ENCODE measurements around the gene SCIMP.
A peak's percentile ranks its signal among the peaks of the same experiment; 100 is the strongest.
"Not testable (repeated sequence)": the region's sequence is repeated elsewhere in the genome, so short reads cannot be mapped to it uniquely, and the experiment has no call there.

Gene SCIMP

DNA sequence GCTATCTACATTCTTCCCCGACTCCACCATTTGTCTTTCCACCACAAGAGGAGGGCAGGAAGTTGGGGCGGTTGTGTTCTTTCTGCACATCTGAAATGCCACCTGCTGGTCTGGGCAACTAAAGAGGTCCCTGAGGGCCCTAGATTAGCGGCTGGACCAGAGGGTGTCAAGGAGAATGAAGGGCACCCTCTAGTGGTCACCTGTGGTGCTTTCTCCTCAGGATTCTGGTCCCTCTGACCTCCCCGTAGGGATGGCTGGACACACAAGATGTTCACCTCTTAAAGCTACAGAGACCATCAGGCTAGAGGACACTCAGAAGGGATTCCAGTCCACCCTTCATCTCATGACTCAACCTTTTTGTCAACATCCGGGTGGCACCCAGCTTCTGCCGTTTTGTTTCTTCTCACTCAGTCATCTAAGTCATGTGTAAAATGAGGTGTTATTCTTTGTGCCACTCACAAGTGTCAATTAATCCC lies 2.9 kb upstream of the SCIMP start:
- DNase-seq (ENCODE audit: low spot score), result no peak

DNA sequence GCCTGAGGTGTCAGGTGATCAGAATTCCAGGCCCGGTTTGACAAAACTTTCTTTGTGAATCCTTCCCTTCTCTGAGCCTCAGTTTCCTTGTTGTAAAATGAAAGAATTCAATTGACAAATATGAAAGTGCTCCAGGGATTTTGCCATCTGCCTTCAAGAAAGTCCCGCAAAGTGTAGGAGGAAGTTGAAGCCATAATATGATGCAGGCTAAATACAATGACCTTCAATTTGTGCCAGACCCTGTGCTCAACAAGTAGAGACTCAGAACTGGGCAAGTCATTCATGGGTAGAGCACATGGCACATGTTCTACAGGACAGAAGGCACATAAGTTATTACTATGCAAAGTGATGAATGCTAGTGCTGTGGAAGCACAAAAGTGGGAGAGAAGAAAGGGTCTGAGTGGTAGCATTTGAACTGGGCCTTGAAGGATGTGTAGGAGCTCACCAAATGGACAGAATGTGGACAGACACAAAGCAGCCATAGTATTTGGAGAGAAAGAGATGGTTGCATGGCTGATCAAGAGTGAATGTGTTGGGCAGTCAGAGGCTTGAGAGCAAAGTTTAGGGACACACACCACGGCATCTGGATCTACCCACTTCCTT lies 2.4 kb upstream of the SCIMP start:
- DNase-seq (ENCODE audit: low spot score), result no peak

- DNase-seq (ENCODE audit: low spot score), result not testable (repeated sequence)
These were observed 1.2 kb downstream of the SCIMP start for GRCh38 chr17:5233492-5233891.

DNA sequence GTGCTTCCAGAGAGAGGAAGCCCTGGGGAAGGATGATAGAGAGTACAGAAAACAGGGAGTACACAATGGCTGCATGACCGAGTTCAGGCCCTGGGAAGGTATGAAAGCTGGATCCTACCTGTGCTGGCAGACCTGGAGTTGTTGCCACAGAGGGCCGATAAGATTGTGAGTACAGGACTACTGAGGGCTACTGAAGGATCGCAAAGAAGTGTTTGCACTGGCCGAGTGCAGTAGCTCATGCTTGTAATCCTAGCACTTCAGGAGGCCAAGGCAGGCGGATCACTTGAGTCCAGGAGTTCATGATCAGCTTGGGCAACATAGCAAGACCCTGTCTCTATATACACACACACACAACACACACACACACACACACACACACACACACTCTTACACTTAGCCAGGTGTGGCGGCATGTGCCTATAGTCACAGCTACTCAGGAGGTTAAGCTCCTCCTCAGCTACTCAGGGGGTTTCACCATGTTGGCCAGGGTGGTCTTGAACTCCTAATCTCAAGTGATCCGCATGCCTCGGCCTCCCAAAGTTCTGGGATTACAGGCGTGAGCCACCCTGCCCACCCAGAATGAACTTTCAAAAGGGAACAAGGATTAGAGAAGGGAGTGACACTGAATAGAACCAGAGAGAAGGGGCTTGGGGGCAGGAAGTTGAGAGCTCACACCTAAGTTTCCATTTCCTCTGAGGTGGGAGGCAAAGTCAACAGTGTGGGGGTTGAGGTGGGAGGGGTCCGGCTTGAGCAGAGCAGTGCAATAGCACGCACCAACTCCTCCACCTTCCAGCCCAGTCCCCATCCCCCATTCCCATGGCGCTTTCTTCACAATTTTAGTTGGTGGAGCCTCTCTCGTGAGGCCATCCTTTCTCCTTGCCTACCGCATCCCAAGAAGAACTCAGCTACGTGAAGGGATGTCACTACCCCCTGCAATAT lies 7.5 kb downstream of the SCIMP start:
- DNase-seq (ENCODE audit: low spot score), result no peak

DNA sequence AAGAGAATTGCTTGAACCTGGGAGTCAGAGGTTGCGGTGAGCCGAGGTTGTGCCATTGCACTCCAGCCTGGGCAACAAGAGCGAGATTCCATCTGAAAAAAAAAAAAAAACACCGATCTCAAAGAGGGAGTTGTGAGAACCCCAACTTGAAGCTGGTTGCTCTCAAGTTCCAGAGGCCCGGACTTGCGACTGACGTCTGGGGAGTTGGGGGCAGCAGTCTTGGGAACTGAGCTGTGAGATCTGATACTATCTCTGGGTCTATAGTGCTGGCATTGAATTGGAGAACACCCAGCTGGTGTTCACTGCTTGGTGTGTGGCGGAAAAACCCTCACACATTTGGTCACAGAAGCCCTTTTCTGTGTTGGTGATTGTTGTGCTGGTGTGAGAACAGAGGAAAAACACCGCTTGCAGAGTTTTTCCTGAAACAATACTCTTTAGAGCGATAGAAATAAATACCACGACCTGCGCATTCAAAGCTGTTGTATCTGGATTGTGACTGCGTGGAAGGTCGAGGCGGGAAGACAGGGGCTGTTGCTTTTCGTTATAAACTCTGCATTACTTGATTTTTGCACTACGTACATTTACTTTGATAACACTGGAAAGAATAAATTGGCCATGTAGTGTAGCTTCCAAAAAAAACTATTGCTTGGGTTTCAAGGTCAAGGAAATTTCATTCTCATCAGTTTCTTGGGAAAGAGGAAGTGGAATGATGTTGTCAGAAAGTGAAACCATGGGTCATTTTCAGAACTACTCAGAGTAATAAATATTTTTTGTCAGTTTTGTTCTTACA lies 8.8 kb downstream of the SCIMP start:
- no peak for DNase-seq (ENCODE audit: low spot score)

GRCh38 chr17:5221912-5222311 lies 12.7 kb downstream of the SCIMP start:
- not testable (repeated sequence) for DNase-seq (ENCODE audit: low spot score)

GRCh38 chr17:5220074-5220473 lies 14.6 kb downstream of the SCIMP start:
- no peak for DNase-seq (ENCODE audit: low spot score)

GRCh38 chr17:5219536-5219935 lies 15.1 kb downstream of the SCIMP start:
- no peak for DNase-seq (ENCODE audit: low spot score)

GRCh38 chr17:5217562-5217961 lies 17.1 kb downstream of the SCIMP start:
- DNase-seq (ENCODE audit: low spot score), result not testable (repeated sequence)

- no peak for DNase-seq (ENCODE audit: low spot score)
These were observed 23.2 kb downstream of the SCIMP start for GRCh38 chr17:5211458-5211857.

DNA sequence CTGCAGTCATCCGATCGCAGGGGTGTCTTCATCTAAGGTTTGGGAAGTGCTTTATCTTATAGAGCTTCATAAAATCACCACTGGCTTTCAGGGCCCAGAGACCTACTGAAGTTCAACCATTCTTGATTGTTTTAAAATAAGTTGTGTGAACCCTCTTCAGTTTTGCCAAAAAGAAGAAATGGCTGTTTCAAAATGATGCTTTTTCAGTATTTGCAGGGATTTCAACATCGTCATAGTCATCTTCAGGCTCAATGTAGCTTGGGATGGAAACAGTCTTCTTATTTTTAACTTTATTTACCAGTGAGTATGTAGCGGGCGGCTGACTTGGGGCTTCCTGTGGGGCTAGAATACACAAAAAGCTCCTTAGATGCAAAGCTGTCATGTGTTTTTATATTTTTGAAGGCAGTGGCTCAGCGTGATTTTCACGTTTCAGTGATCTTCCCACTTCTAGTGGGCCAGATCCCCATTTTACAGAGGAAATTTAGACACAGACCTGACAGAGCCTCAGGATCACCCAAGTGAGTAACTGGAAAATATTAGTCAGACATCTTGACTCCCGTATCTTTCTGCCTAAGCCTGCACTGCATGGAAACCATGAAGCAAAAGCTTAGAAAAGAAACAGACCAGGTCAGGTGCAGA lies 23.9 kb downstream of the SCIMP start:
- no peak for DNase-seq (ENCODE audit: low spot score)

DNA sequence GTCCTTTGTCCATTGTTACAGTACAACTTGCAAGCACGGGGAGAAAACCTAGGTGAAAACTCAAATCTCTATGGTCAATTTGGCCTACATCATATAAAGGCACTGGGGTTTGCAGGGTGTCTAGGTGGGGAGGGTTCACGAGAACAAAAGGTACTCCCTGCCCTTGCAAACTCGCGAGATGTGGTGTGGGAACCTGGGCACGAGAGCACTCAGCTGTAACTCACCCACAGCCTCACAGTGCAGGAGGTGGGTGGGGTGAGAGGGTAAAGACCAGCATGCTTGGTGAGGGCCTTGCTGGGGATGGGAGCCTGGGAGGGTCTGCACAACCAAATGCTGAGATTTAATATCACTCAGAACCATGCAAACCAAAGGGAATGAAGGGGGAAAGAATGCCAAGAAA lies 24.6 kb downstream of the SCIMP start:
- DNase-seq (ENCODE audit: low spot score), result no peak

DNA sequence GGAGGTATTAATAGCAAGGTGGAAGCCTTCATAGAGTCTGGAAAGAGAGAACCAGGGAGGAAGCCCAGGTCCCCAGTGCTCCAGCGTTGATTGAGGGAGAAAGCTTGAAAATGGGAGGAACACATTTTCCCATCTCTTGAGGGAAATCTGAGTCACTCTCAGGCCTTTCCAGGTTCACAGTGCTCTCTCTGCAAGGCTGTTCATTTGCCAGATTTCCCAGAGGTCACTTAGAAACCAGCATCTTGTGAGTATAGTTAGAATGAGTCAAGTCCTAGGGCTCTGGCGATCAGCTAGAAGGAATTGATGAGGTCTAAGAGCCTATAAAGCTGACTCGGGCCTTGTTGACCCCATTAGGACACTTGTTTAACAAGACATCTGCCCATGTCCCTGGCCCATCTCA lies 25.3 kb downstream of the SCIMP start:
- no peak for DNase-seq (ENCODE audit: low spot score)

- no peak for DNase-seq (ENCODE audit: low spot score)
These were observed 30.8 kb downstream of the SCIMP start for GRCh38 chr17:5203908-5204294.

GRCh38 chr17:5203178-5203907 lies 31.3 kb downstream of the SCIMP start:
- no peak for DNase-seq (ENCODE audit: low spot score)

DNA sequence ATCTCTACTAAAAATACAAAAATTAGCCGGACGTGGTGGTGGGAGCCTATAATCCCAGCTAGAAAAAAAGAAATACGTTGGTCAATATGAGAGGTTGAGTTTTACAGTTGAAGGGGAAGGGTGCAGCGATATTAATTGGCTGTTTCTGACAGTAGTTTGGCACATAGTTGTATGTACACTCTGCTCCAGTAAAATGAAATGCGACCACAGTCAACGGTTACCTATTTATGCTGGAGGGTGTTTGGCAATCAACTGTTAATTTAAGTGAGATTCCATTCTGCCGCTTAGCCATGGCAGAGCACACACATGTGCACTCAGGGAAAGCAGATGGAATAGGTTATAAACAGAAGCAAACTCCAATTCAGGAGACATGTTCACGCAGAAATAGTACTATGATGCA lies 33.6 kb downstream of the SCIMP start:
- no peak for DNase-seq (ENCODE audit: low spot score)

GRCh38 chr17:5200360-5200759 lies 34.3 kb downstream of the SCIMP start:
- DNase-seq (ENCODE audit: low spot score), result no peak

GRCh38 chr17:5198472-5198871 lies 36.2 kb downstream of the SCIMP start:
- DNase-seq (ENCODE audit: low spot score), result no peak

- DNase-seq (ENCODE audit: low spot score), result no peak
These were observed 40.3 kb downstream of the SCIMP start for GRCh38 chr17:5194346-5194745.

- peak; percentile 92 for DNase-seq (ENCODE audit: low spot score)
These were observed 42.9 kb downstream of the SCIMP start, which contains the start of gene ZNF594 for GRCh38 chr17:5191541-5192417. ZNF594 (minus strand) TSS chr17:5191868; CDS start chr17:5184256, 7,612 bp downstream.

All from putamen (tissue), 1 donor.